Duodenal mucosa (tissue), 2 donors: ENCODE results near the gene FGFR3.

Experiments
- H3K27ac ChIP-seq: one replicate; pipeline ENCODE4 v1.7.0; 2013; ENCODE audit warnings: low read depth, low read length
- H3K27me3 ChIP-seq, 2 donors: one replicate each; pipeline ENCODE4 v1.7.0; 2013; ENCODE audit warnings: low read length in 2 of 2, control low read depth in 1 of 2; ENCODE audit not compliant: insufficient read depth in 2 of 2, control insufficient read depth in 1 of 2
- H3K36me3 ChIP-seq, 2 donors: one replicate each; pipeline ENCODE4 v1.7.0; 2013; ENCODE audit warnings: low read length in 2 of 2, control low read depth in 1 of 2; ENCODE audit not compliant: insufficient read depth in 2 of 2, control insufficient read depth in 1 of 2
- H3K4me1 ChIP-seq, 2 donors: one replicate each; pipeline ENCODE4 v1.7.0; 2013; ENCODE audit warnings: low read length in 2 of 2, control low read depth in 1 of 2; ENCODE audit not compliant: insufficient read depth in 2 of 2, control insufficient read depth in 1 of 2
- H3K4me3 ChIP-seq, 2 donors: one replicate each; pipeline ENCODE4 v1.7.0; 2013; ENCODE audit warnings: low read length in 2 of 2, low read depth in 1 of 2
- H3K9ac ChIP-seq, 2 donors: one replicate each; pipeline ENCODE4 v1.7.0; 2013; ENCODE audit warnings: low read length in 2 of 2, low read depth in 1 of 2
- H3K9me3 ChIP-seq, 2 donors: one replicate each; pipeline ENCODE4 v1.7.0; 2013; ENCODE audit warnings: low read length in 2 of 2, control low read depth in 1 of 2; ENCODE audit not compliant: control insufficient read depth in 1 of 2

FGFR3 gene

GRCh38 chr4:1854752-1855151 is 61.7 kb downstream of the FGFR3 start:
- peaks cover 45 to 56% of the 10 kb centered on the region in 2 donors for H3K4me1 ChIP-seq
- no peak overlapping the region for H3K27ac ChIP-seq
- no peaks in the 10 kb centered on the region for H3K9me3 ChIP-seq
- no peaks in the 10 kb centered on the region for H3K36me3 ChIP-seq
- H3K9ac ChIP-seq: peak overlapping the region; percentile 70 to 89
- H3K4me3 ChIP-seq: peak overlapping the region; percentile 79 to 87
- no peaks in the 10 kb centered on the region for H3K27me3 ChIP-seq

GRCh38 chr4:1855333-1856070 is 62.4 kb downstream of the FGFR3 start:
- H3K9ac ChIP-seq: peak overlapping the region; percentile 70 to 89
- H3K36me3 ChIP-seq: no peaks in the 10 kb centered on the region
- no peaks in the 10 kb centered on the region for H3K27me3 ChIP-seq
- H3K27ac ChIP-seq: peak overlapping the region; percentile 35
- H3K9me3 ChIP-seq: no peaks in the 10 kb centered on the region
- peaks cover 41 to 52% of the 10 kb centered on the region in 2 donors for H3K4me1 ChIP-seq
- peak overlapping the region; percentile 79 to 87 for H3K4me3 ChIP-seq

GRCh38 chr4:1856071-1856942 is 63.2 kb downstream of the FGFR3 start, which contains the start of gene LETM1:
Gene LETM1 (minus strand): TSS chr4:1856156. CDS start chr4:1855950, 206 bp downstream.
- Histone ChIP-seq H3K4me1 (peaks cover 37 to 47% of the 10 kb centered on the region in 2 donors), H3K27ac (peak within 1 kb of the TSS; percentile 67), H3K9me3 (no peaks in the 10 kb centered on the region)

GRCh38 chr4:1856943-1857699 is 64.0 kb downstream of the FGFR3 start:
- peak overlapping the region; percentile 79 to 86 for H3K4me3 ChIP-seq
- H3K9me3 ChIP-seq: no peaks in the 10 kb centered on the region
- peak overlapping the region; percentile 67 for H3K27ac ChIP-seq
- no peaks in the 10 kb centered on the region for H3K27me3 ChIP-seq
- peaks cover 29 to 41% of the 10 kb centered on the region in 2 donors for H3K4me1 ChIP-seq
- H3K36me3 ChIP-seq: no peaks in the 10 kb centered on the region
- peak overlapping the region; percentile 53 to 65 for H3K9ac ChIP-seq

More at GRCh38 chr4:1856071-1856942, 63.2 kb downstream of the FGFR3 start, which contains the start of gene LETM1:
- Histone ChIP-seq H3K9ac (peak within 1 kb of the TSS; percentile 70 to 89), H3K36me3 (no peaks in the 10 kb centered on the region), H3K27me3 (no peaks in the 10 kb centered on the region), H3K4me3 (peak within 1 kb of the TSS; percentile 79 to 87)

- Histone ChIP-seq H3K9ac (no peak overlapping the region), H3K4me3 (no peak overlapping the region), H3K36me3 (no peaks in the 10 kb centered on the region), H3K4me1 (peaks cover 21 to 37% of the 10 kb centered on the region in 2 donors), H3K9me3 (no peaks in the 10 kb centered on the region), H3K27me3 (no peaks in the 10 kb centered on the region), H3K27ac (no peak overlapping the region)
Measured at GRCh38 chr4:1857931-1858330, 64.8 kb downstream of the FGFR3 start.
